ENCODE data around the gene UBR1.

GRCh38 chr15:42954291-42954690 is 151.5 kb downstream of the UBR1 start:
- no peak for TF ChIP-seq POLR2AphosphoS5 (IDR thresholded peaks at IDR 0.05; ENCODE audit: insufficient read depth, low read depth, low read length)
- no peak for TF ChIP-seq CTCF (IDR thresholded peaks at IDR 0.05; ENCODE audit: extremely low read depth in 1 of 2, insufficient read depth in 1 of 2, low read depth in 1 of 2, low read length in 2 of 2)
- TF ChIP-seq JUN (IDR thresholded peaks at IDR 0.05; ENCODE audit: borderline replicate concordance, insufficient read depth, insufficient read length, low read depth), result no peak
- TF ChIP-seq POLR2A (IDR thresholded peaks at IDR 0.05; ENCODE audit: low read depth, low read length), result no peak
- TF ChIP-seq FOS (IDR thresholded peaks at IDR 0.05; ENCODE audit: borderline replicate concordance, insufficient read depth, low read length), result no peak
